Tibial artery (tissue), 4 donors: ENCODE results near the gene LAD1.
A peak's percentile ranks its signal among the peaks of the same experiment; 100 is the strongest.

Source experiments
- DNase-seq, 2 donors: peaks; one replicate each; pipeline ENCODE4 v3.0.0-alpha.2; 2019
- H3K27ac ChIP-seq, 2 donors: fragments of 200-600 bp; sonication (generic) in 1 of 2; 1 replicate in 1 of 2; 2 replicates in 1 of 2; pipeline ENCODE4 v1.5.1; 2018 to 2019; ENCODE audit warnings: mild to moderate bottlenecking in 1 of 2
- H3K27me3 ChIP-seq, 2 donors: fragments of 200-600 bp; sonication (generic) in 1 of 2; one replicate each; pipeline versions ENCODE4 v1.5.1 to v1.6.0; 2016 to 2019
- H3K36me3 ChIP-seq, 3 donors: fragments of 200-600 bp; sonication (generic) in 2 of 3; one replicate each; pipeline ENCODE4 v1.5.1; 2016 to 2019; ENCODE audit warnings: mild to moderate bottlenecking in 2 of 3
- H3K4me1 ChIP-seq, 4 donors: fragments of 200-600 bp; sonication (generic) in 2 of 4; 1 replicate in 3 of 4; 2 replicates in 1 of 4; pipeline ENCODE4 v1.5.1; 2016 to 2019
- H3K4me3 ChIP-seq, 2 donors: fragments of 200-600 bp; sonication (generic) in 1 of 2; 1 replicate in 1 of 2; 2 replicates in 1 of 2; pipeline ENCODE4 v1.5.1; 2018 to 2019; ENCODE audit warnings: mild to moderate bottlenecking in 2 of 2
- H3K9me3 ChIP-seq, 3 donors: fragments of 200-600 bp; sonication (generic) in 1 of 3; one replicate each; pipeline ENCODE4 v1.5.1; 2016 to 2019
- intact Hi-C: fragments of 100-400 bp; cut with DNase I; formaldehyde crosslinking; loops from one replicate; pipeline ENCODE4 v1.15.0; 2023; ENCODE audit warnings: low total_unique reads
- TF ChIP-seq, protein P1 (sequence below), 2 experiments: fragments of 200-600 bp in 1 of 2; fragments of 450-650 bp in 1 of 2; IDR thresholded peaks; one replicate each; pipeline ENCODE4 v1.5.1; 2017 to 2019; ENCODE audit warnings: antibody characterized with exemption in 2 of 2, mild to moderate bottlenecking in 1 of 2, moderate library complexity in 1 of 2

LAD1 gene

DNA sequence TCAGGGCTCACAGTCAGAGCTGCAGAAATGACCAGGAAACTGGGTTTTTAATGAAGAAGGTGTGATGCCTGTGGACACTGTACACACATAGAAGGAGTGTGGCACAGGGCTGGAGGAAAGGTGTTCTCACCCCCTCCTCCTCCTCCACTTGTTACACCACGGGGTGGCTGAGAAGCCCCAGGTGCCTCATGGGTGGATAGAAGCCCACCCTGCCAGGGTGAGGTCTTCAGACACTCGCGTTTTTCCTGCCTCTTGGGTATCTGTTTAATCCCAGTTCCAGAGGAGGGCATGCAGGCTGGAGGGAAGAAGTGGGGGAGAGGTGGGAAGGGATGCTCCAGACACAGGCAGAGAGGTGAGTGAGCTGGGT, 9.7 kb upstream of the LAD1 start:
- intact Hi-C loops, result no loop called here
- no peaks in the 10 kb centered on the region for H3K36me3 ChIP-seq
- H3K27ac ChIP-seq, result no peak overlapping the region
- peaks cover 0 to 8% of the 10 kb centered on the region in 2 donors for H3K27me3 ChIP-seq
- TF ChIP-seq, protein P1, sequence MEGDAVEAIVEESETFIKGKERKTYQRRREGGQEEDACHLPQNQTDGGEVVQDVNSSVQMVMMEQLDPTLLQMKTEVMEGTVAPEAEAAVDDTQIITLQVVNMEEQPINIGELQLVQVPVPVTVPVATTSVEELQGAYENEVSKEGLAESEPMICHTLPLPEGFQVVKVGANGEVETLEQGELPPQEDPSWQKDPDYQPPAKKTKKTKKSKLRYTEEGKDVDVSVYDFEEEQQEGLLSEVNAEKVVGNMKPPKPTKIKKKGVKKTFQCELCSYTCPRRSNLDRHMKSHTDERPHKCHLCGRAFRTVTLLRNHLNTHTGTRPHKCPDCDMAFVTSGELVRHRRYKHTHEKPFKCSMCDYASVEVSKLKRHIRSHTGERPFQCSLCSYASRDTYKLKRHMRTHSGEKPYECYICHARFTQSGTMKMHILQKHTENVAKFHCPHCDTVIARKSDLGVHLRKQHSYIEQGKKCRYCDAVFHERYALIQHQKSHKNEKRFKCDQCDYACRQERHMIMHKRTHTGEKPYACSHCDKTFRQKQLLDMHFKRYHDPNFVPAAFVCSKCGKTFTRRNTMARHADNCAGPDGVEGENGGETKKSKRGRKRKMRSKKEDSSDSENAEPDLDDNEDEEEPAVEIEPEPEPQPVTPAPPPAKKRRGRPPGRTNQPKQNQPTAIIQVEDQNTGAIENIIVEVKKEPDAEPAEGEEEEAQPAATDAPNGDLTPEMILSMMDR (IDR thresholded peaks at IDR 0.05), result no peak
- no peaks in the 10 kb centered on the region for H3K4me1 ChIP-seq
- no peak overlapping the region for H3K4me3 ChIP-seq
- no peak for DNase-seq
- H3K9me3 ChIP-seq, result no peaks in the 10 kb centered on the region

DNA sequence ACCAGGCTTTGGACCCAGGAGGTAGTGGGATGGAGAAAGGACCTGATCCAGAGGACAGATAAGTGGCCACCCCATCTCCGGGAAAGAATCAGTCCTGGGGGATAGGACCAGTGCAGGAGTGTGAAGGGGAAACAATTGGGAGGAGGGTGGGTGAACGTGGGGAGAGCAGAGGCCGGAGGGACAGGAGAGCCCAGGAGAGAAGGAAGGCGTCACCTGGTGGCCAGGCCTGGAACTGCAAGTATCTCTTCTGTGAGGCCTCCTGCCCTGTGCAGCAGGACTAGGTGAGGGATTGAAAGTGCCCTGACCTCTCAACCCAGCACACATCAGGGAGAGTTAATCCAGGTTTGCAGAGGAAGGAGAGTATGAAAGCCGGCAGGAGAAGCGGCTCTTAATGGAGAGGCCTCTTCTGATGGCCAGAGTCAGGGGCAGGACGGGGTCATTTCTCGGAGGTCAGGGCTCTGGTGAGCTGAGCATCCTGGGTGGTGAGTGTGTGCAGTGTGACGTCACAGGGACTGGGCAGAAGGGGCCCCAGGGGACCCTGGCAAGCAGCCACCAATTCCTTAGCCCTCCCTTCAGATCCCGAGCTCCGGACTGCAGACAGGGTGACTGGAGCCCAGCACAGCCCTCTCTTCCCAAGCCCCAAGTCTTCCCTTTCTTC, 9.2 kb upstream of the LAD1 start:
- TF ChIP-seq, protein P1 (IDR thresholded peaks at IDR 0.05), result peak; percentile 81 to 86
- Histone ChIP-seq H3K27me3 (peaks cover 0 to 8% of the 10 kb centered on the region in 2 donors), H3K27ac (no peak overlapping the region), H3K9me3 (no peaks in the 10 kb centered on the region), H3K36me3 (no peaks in the 10 kb centered on the region), H3K4me1 (no peaks in the 10 kb centered on the region), H3K4me3 (no peak overlapping the region)
- peak; percentile 76 to 80 for DNase-seq
- intact Hi-C loops, result no loop called here

DNA sequence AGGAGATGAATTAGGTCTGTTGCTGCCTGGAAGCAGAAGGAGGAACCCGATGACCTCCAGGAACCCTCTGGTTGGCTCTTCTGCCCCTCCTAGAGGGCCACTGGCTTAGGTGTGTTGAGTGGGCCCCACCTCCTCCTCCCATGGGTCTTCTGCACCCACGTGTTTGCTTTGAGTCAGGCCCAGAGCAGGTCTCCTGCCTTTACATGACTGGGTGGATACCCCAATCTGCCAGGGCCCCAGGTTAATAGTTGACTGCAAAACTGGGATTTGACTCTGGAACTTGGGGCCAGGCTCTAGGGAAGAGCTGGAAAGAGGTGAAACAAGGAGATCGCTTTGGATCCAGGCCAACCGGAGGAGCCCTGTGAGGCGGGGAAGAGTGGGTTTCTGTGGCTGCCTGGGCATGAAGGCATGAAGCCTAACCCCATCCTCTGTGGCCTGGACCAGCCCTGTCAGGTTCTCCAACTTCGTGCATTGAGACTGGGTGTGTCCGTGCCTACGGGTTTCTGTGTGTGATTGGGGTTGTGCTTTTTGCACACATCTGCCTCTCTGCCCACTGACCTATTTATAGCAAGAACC, 7.8 kb upstream of the LAD1 start:
- Histone ChIP-seq H3K27ac (no peak overlapping the region), H3K36me3 (no peaks in the 10 kb centered on the region), H3K9me3 (no peaks in the 10 kb centered on the region), H3K4me1 (no peaks in the 10 kb centered on the region), H3K27me3 (peaks cover 0 to 9% of the 10 kb centered on the region in 2 donors), H3K4me3 (no peak overlapping the region)
- intact Hi-C loops, result no loop called here
- TF ChIP-seq, protein P1 (IDR thresholded peaks at IDR 0.05), result no peak
- no peak for DNase-seq

DNA sequence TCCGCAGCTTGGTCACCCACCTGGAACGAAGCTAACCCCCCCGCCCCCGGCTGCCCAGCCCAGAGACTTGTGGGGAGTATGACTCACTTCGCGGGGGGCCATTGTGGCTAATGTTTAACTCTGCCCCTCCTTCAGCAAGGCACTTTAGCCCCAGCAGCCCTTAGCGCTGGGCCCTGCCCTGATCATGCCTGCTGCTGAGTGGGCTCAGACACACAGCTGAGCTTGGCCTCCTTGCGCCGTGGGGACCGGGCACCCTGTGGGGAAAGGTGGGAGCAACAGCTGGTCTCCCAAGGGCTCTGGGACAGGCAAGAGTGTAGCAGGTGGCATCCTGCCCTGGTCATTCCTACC, 6.3 kb upstream of the LAD1 start:
- no peaks in the 10 kb centered on the region for H3K36me3 ChIP-seq
- no peak overlapping the region for H3K4me3 ChIP-seq
- no peak overlapping the region for H3K27ac ChIP-seq

DNA sequence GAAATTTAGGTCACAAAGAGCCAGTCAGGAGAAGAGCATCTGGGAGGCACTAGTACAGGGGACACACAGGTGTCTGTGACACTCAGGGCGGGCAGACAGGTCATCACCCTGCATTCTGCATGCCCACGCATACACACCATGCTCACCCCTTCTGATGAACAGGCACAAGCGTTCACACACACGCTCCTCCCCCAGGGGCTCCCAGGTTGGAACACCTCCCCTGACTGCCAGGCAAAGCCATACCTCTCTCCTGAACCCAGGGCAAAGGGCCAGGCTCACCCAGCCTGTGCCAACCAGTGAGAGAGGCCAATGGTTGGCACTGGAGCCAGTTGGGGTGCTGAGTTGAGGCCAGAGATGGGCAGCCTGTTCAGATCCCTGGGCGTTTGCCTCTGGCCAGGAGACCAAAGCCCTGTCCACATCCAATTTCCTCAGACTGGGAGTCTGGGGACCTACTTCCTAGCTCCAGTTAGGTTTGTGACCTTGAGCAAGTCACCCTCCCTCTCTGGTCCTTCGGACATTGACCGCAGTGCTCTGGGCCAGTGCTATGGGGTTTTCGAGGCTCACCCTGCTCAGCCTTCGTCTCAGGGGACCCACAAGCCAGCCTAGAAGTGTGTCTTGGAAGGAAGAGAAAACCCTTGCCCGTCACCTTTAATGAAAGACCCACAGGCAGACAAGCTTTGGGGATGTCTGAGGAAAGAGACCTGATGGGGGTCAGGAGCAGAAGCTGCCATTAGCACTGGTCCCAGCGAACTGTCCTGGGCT, 5.8 kb upstream of the LAD1 start:
- TF ChIP-seq, protein P1 (IDR thresholded peaks at IDR 0.05), result no peak
- H3K27me3 ChIP-seq, result peaks cover 0 to 28% of the 10 kb centered on the region in 2 donors
- H3K4me3 ChIP-seq, result no peak overlapping the region
- intact Hi-C loops, result no loop called here
- H3K36me3 ChIP-seq, result no peaks in the 10 kb centered on the region
- H3K27ac ChIP-seq, result no peak overlapping the region
- no peaks in the 10 kb centered on the region for H3K9me3 ChIP-seq
- no peak for DNase-seq
- peaks cover 0 to 3% (median 0%) of the 10 kb centered on the region in 4 donors for H3K4me1 ChIP-seq

More for the DNA sequence above, 6.3 kb upstream of the LAD1 start:
- no peak for DNase-seq
- intact Hi-C loops, result no loop called here
- TF ChIP-seq, protein P1 (IDR thresholded peaks at IDR 0.05), result no peak
- Histone ChIP-seq H3K9me3 (no peaks in the 10 kb centered on the region), H3K4me1 (no peaks in the 10 kb centered on the region), H3K27me3 (peaks cover 0 to 22% of the 10 kb centered on the region in 2 donors)
